ENCODE data around the gene GABPB2.

GABPB2 gene

DNA sequence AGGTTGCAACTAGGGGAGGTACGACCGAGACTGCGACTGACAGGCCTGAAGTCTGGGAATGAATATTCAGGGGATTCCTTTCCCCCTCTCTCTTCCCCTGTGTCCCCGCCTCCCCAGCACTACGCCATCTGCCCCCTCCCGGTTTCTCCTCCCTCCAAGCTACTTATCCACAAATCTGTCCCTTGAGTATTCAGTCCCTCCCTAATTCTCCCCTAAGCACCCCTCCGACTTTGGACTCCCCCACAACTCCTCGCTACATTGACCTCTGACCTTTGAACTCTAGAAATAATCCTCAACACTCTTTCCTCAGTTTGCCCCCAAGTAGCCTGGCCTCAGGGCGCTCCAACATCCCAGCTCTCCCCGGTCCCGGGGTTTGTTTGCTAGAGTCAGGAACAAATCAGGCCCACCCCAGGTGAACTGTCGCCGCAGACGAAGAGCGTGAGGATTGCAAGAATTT is 94.7 kb downstream of the GABPB2 start:
- DNase-seq (ENCODE audit: low read depth in 2 of 2): no peak

DNA sequence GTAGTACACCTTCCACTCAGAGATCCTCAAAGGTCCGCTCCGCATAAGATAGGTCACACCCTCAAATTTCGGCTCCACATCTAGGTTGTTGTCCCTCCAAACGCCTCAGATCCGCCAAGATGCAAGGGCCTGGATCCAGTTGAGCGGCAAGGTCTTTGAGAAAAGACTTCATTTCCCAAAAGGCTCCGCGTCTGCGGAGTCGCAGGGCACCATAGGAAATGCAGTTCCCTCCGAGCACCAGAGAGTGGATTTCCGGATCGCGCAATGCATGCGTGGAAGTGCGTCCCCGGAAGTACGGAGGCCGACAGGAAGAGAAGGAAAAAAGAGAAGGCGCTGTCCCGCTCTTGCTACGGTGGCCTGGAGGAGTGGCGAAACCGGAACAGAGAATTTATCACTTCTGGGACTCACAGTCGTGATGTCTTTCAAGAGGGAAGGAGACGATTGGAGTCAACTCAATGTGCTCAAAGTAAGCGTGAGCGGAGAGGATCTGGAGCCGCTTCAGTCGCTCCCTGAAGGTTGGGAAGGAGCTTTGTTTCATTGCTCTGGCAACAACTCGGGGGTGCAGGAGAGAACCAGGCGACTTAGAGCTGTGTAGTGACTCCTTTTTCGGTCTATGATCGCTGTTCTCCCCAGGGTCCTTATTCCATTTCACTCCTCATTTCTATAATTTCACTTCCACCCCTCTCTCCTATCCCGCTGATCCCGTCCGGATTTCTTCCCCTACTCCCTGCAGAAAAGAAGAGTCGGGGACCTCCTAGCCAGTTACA is 95.4 kb downstream of the GABPB2 start, which contains the start of the genes LYSMD1 and SCNM1:
Gene LYSMD1, minus strand, starts transcription at position 165 of the 767 bp plus-strand sequence. CDS start 644 bp downstream, outside the sequence.
Gene SCNM1, plus strand, starts transcription at position 407 of the 767 bp plus-strand sequence. Its CDS starts 9 bp downstream, at position 416.
- DNase-seq (ENCODE audit: low read depth in 2 of 2): peak; percentile 95

DNA sequence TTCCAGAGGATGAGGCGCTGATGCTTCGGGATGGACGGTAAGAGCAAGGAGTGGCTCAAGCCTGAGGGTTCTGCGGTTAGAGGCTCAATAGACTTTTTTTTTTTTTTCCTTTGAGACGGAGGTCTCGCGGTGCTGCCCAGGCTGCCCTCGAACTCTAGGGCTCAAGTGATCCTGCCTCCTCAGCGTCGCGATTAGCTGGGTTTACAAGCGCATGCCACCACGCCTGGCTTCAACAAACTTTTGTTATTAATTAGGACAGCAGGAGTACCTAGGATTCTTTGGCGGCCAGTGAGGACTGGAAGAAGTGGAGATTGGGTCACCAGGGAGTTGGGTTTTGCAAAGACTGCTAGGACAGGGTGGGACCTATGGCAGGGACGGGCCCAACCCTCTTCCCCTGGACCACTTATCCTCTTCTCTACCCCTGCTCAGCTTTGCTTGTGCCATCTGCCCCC is 96.0 kb downstream of the GABPB2 start:
- DNase-seq (ENCODE audit: low read depth in 2 of 2): no peak

DNA sequence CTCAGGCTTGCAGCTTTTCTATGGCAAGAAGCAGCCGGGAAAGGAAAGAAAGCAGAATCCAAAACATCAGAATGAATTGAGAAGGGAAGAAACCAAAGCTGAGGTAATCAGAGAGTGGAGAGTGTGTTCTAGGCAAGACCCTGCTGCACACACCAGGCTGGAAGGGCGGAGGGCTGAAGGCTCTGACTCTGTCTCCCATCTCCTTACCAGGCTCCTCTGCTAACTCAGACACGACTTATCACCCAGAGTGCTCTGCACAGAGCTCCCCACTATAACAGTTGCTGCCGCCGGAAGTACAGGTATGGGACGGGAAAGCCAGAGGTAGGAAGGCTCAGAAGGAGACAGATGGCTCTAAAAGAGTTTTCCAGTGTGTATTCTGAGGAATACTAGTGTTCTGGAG is 96.6 kb downstream of the GABPB2 start:
- no peak for DNase-seq (ENCODE audit: low read depth in 2 of 2)

DNA sequence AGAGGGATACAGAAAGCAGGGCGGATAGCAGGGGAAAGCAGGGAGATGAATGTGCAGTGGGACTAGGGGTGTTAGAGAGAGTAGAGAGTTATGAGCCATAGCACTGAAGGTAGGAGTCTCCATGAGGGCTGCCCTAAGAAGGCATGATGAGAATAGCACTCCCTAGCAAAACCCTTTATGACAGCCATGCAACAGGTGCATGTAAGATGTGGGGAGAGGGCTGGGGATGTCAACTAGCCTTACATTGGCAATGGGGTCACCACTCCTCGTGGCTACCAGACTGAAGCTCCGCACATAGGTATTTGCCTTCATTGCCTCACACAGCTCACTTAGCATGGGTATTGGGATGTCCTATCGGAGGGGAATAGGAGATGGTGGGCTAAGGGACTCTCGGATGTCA is 100.6 kb downstream of the GABPB2 start:
- DNase-seq (ENCODE audit: low read depth in 2 of 2): no peak

Measured in stimulated activated CD4-positive, alpha-beta T cell treated with anti-CD3 and anti-CD28 coated beads, Interleukin-15, amount 100 ng/mL, for 48 hours (primary cell).